HepG2 (cell line): ENCODE results near the gene BCAS4. TPM values are rescaled to one million over a fixed set of nuclear protein-coding genes. Genes with fewer than 3 reads are reported as not detected.

ENCODE experiments used
- ARHGAP35 ChIP-seq: sonication (generic); formaldehyde crosslinking; IDR thresholded peaks from 2 replicates; pipeline ENCODE4 v1.9.0; 2022; ENCODE audit warnings: mild to moderate bottlenecking, inconsistent platforms, moderate library complexity, missing genetic modification reagents, borderline replicate concordance
- FOXP1 ChIP-seq, 2 experiments: fragments of 450-650 bp in 1 of 2; IDR thresholded peaks; 2 replicates each; pipeline ENCODE4 v1.6.1; 2017 to 2018; ENCODE audit warnings: antibody characterized with exemption in 1 of 2
- HNRNPK ChIP-seq: fragments of 200-400 bp; formaldehyde crosslinking; IDR thresholded peaks from 2 replicates; pipeline ENCODE4 v1.6.1; 2018; ENCODE audit warnings: low read length, low read depth, moderate library complexity, mild to moderate bottlenecking; ENCODE audit not compliant: poor library complexity, severe bottlenecking
- NCOA5 ChIP-seq: sonication (generic); formaldehyde crosslinking; IDR thresholded peaks from 2 replicates; pipeline ENCODE4 v1.4.0; 2020; ENCODE audit warnings: missing genetic modification reagents
- NFKBIZ ChIP-seq: IDR thresholded peaks from 2 replicates; pipeline ENCODE4 v1.6.1; 2018; ENCODE audit warnings: missing genetic modification reagents, missing compliant biosample characterization
- NONO ChIP-seq, 2 experiments: fragments of 450-650 bp in 1 of 2; sonication (generic) in 1 of 2; formaldehyde crosslinking in 1 of 2; IDR thresholded peaks in 1 of 2; conservative IDR thresholded peaks in 1 of 2; 2 replicates each; pipeline versions ENCODE4 v1.6.1 to v1.8.0; 2017 to 2022; ENCODE audit warnings: mild to moderate bottlenecking in 1 of 2, missing genetic modification reagents in 1 of 2, moderate library complexity in 1 of 2
- RAD21 ChIP-seq: fragments of 450-650 bp; formaldehyde crosslinking; IDR thresholded peaks from 2 replicates; pipeline ENCODE4 v1.5.0; 2020; ENCODE audit warnings: mild to moderate bottlenecking
- RBFOX2 ChIP-seq: fragments of 200-400 bp; formaldehyde crosslinking; IDR thresholded peaks from 2 replicates; pipeline ENCODE4 v1.6.1; 2017; ENCODE audit warnings: low read depth, mild to moderate bottlenecking, low read length
- TERF1 ChIP-seq: sonication (generic); formaldehyde crosslinking; IDR thresholded peaks from 2 replicates; pipeline ENCODE4 v1.8.0; 2022; ENCODE audit warnings: mild to moderate bottlenecking, missing genetic modification reagents, moderate library complexity
- TOPORS ChIP-seq: sonication (generic); formaldehyde crosslinking; IDR thresholded peaks from 2 replicates; pipeline ENCODE4 v1.8.0; 2023; ENCODE audit warnings: mild to moderate bottlenecking, missing genetic modification reagents
- U2AF1 ChIP-seq: fragments of 200-400 bp; formaldehyde crosslinking; optimal IDR thresholded peaks from 2 replicates; pipeline ENCODE3; 2017; ENCODE audit warnings: mild to moderate bottlenecking, low read depth, low read length
- ZBTB8A ChIP-seq: sonication (generic); formaldehyde crosslinking; IDR thresholded peaks from 2 replicates; pipeline ENCODE4 v1.4.0; 2020; ENCODE audit warnings: mild to moderate bottlenecking, low read depth, missing genetic modification reagents, borderline replicate concordance
- ZNF354B ChIP-seq: sonication (generic); formaldehyde crosslinking; IDR thresholded peaks from 2 replicates; pipeline ENCODE4 v1.8.0; 2022; ENCODE audit warnings: mild to moderate bottlenecking, missing genetic modification reagents
- ZNF367 ChIP-seq: sonication (generic); formaldehyde crosslinking; IDR thresholded peaks from 2 replicates; pipeline ENCODE4 v1.4.0; 2020; ENCODE audit warnings: missing genetic modification reagents, borderline replicate concordance
- ZNF512B ChIP-seq: sonication (generic); formaldehyde crosslinking; IDR thresholded peaks from 2 replicates; pipeline ENCODE4 v1.5.1; 2020; ENCODE audit warnings: missing genetic modification reagents, mild to moderate bottlenecking, borderline replicate concordance
- ZNF552 ChIP-seq: sonication (generic); formaldehyde crosslinking; IDR thresholded peaks from 2 replicates; pipeline ENCODE4 v1.9.0; 2022; ENCODE audit warnings: missing genetic modification reagents, mild to moderate bottlenecking, borderline replicate concordance
- ZNF572 ChIP-seq: sonication (generic); formaldehyde crosslinking; IDR thresholded peaks from 2 replicates; pipeline ENCODE4 v1.5.1; 2020; ENCODE audit warnings: mild to moderate bottlenecking, missing genetic modification reagents
- ZNF598 ChIP-seq: sonication (generic); formaldehyde crosslinking; IDR thresholded peaks from 2 replicates; pipeline ENCODE4 v1.5.1; 2020; ENCODE audit warnings: mild to moderate bottlenecking, missing genetic modification reagents, borderline replicate concordance
- ZNF670 ChIP-seq: sonication (generic); formaldehyde crosslinking; IDR thresholded peaks from 2 replicates; pipeline ENCODE4 v1.8.0; 2022; ENCODE audit warnings: mild to moderate bottlenecking, missing genetic modification reagents, borderline replicate concordance
- ZNF678 ChIP-seq: sonication (generic); formaldehyde crosslinking; IDR thresholded peaks from 2 replicates; pipeline ENCODE4 v1.4.0; 2020; ENCODE audit warnings: mild to moderate bottlenecking, missing genetic modification reagents
- ZNF747 ChIP-seq: sonication (generic); formaldehyde crosslinking; IDR thresholded peaks from 2 replicates; pipeline ENCODE4 v1.8.1; 2023; ENCODE audit warnings: missing genetic modification reagents, mild to moderate bottlenecking, borderline replicate concordance
- polyA plus RNA-seq, 8 experiments: library from polyadenylated mRNA; depleted of rRNA in 3 of 8; stranded (reverse) in 7 of 8; unstranded in 1 of 8; fragments of >200 nt; fragmentation: Illumina TruSeq in 4 of 8; extraction: Trizol in 4 of 8; gene quantifications; 2 replicates each; pipeline versions ENCODE4 v1.2.1 to v1.2.3, GENCODE V29; 2011 to 2016; ENCODE audit warnings: low read depth in 4 of 8, missing spikeins in 1 of 8, mixed read lengths in 1 of 8; ENCODE audit not compliant: insufficient read depth in 1 of 8
- total RNA-seq, 5 experiments: library from RNA; depleted of rRNA; stranded (reverse); fragments of >200 nt; fragmentation: Illumina TruSeq; extraction: Trizol; gene quantifications; 2 replicates each; pipeline ENCODE4 v1.2.3, GENCODE V29; 2016; ENCODE audit warnings: low read depth in 1 of 5
- TF ChIP-seq, protein P1 (sequence below): sonication (generic); formaldehyde crosslinking; IDR thresholded peaks from 2 replicates; pipeline ENCODE4 v1.4.0; 2020; ENCODE audit warnings: missing genetic modification reagents
- TF ChIP-seq, protein P2 (sequence below): sonication (generic); formaldehyde crosslinking; IDR thresholded peaks from 2 replicates; pipeline ENCODE4 v1.8.1; 2023; ENCODE audit warnings: missing genetic modification reagents, mild to moderate bottlenecking, borderline replicate concordance

BCAS4 gene
- total and polyA plus RNA-seq, 2 of the 13 experiments (the other 11 are each of a cell fraction or from before 2014, with no cell fraction given) = 7.2 to 8.0 TPM

DNA sequence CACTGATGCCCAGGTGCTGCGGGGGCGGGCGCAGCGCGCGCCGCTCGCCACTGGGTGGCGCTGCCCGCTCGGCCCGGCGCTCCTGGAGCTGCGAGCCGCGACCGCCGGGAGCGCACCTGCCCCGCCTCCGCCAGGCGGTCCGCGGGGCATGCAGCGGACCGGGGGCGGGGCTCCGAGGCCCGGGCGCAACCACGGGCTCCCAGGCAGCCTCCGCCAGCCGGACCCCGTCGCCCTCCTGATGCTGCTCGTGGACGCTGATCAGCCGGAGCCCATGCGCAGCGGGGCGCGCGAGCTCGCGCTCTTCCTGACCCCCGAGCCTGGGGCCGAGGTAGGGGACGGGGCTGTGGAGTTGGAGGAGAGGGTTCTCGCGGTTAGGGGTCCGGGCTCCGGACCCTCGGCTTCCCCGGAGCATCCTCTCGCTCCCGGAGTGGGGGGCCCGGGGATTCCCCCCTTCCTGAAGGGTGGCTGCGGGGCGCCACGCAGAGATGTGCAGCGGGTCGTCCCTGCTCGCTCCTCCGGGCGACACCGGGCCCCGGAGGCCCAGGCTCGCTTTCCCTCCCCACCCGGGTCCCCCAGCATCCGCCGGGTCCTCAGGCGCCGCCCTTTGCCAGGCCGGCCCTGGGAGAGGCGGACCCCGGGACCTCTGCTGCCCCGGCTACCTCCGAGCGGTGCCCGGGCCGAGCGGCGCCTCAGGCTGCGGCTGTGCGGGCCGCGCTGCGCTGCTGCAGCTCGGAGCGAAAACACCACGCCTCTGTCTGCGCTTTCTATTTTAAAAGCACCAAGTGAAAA, at the start of gene BCAS4 (continued):
- TF ChIP-seq ZBTB8A (CRISPR knock-in tag) (no peak), ZNF572 (CRISPR knock-in tag) (0 out of 2 replicates have a peak, but pooled peaks have one; percentile 33), ZNF512B (CRISPR knock-in tag) (peak; percentile 78; the same call in 1 of the 2 replicates), HNRNPK (peak; percentile 81), NONO (IDR thresholded peaks at IDR 0.05) (no peak), NONO (CRISPR knock-in tag; conservative IDR thresholded peaks at IDR 0.05) (peak; percentile 55; the same call in 1 of the 2 replicates), ZNF670 (CRISPR knock-in tag) (0 out of 2 replicates have a peak, but pooled peaks have one; percentile 27), ARHGAP35 (CRISPR knock-in tag) (0 out of 2 replicates have a peak, but pooled peaks have one; percentile 37), NFKBIZ (CRISPR knock-in tag) (peak; percentile 45; the same call in 1 of the 2 replicates), ZNF354B (CRISPR knock-in tag) (no peak), ZNF552 (no peak), TOPORS (CRISPR knock-in tag) (0 out of 2 replicates have a peak, but pooled peaks have one; percentile 42), U2AF1 (no peak), ZNF598 (no peak), RBFOX2 (0 out of 2 replicates have a peak, but pooled peaks have one; percentile 55), NCOA5 (no peak), RAD21 (CRISPR knock-in tag) (peak; percentile 100), TERF1 (CRISPR knock-in tag) (no peak), ZNF747 (0 out of 2 replicates have a peak, but pooled peaks have one; percentile 40), ZNF678 (peak; percentile 75; the same call in 1 of the 2 replicates), FOXP1 (IDR thresholded peaks at IDR 0.05) (no peak), FOXP1 (CRISPR knock-in tag; IDR thresholded peaks at IDR 0.05) (no peak), ZNF367 (CRISPR knock-in tag) (no peak; the same call in 1 of the 2 replicates)
- TF ChIP-seq, protein P1, sequence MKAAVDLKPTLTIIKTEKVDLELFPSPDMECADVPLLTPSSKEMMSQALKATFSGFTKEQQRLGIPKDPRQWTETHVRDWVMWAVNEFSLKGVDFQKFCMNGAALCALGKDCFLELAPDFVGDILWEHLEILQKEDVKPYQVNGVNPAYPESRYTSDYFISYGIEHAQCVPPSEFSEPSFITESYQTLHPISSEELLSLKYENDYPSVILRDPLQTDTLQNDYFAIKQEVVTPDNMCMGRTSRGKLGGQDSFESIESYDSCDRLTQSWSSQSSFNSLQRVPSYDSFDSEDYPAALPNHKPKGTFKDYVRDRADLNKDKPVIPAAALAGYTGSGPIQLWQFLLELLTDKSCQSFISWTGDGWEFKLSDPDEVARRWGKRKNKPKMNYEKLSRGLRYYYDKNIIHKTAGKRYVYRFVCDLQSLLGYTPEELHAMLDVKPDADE = peak; percentile 79
- TF ChIP-seq, protein P2, sequence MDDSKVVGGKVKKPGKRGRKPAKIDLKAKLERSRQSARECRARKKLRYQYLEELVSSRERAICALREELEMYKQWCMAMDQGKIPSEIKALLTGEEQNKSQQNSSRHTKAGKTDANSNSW = no peak
